Fibroblast of villous mesenchyme (primary cell): ENCODE data around the gene SIGLEC6. TPM values are rescaled to one million over a fixed set of nuclear protein-coding genes. Genes with fewer than 3 reads are reported as not detected.

ENCODE experiments used
- DNase-seq: peaks from one replicate; pipeline ENCODE4 v3.0.0-alpha.2; 2010; ENCODE audit warnings: low read depth
- H3K4me3 ChIP-seq: 2 replicates; pipeline ENCODE4 v1.5.1; 2011; ENCODE audit warnings: low read depth, mild to moderate bottlenecking, low read length
- CTCF ChIP-seq: IDR thresholded peaks from 2 replicates; pipeline ENCODE4 v1.5.1; 2012; ENCODE audit warnings: low read depth, mild to moderate bottlenecking, low read length; ENCODE audit not compliant: insufficient read depth
- total RNA-seq: library from RNA; depleted of rRNA; stranded (reverse); fragments of >200 nt; gene quantifications from 2 replicates; pipeline ENCODE4 v1.2.3, GENCODE V29; 2012

SIGLEC6 gene
- total RNA-seq, 1 donor = not detected

- H3K4me3 ChIP-seq = no peak within 1 kb of the TSS
- DNase-seq = no peak
- TF ChIP-seq CTCF = no peak
Observed at GRCh38 chr19:51478381-51479234, 52.9 kb downstream of the SIGLEC6 start, which contains the start of gene CEACAM18. CEACAM18 (plus strand) TSS chr19:51478539.

- no peak overlapping the region for H3K4me3 ChIP-seq
- TF ChIP-seq CTCF = no peak
- DNase-seq = no peak
Observed at GRCh38 chr19:51477344-51477743, 54.1 kb downstream of the SIGLEC6 start.

GRCh38 chr19:51476164-51476563 is 55.3 kb downstream of the SIGLEC6 start:
- H3K4me3 ChIP-seq = no peak overlapping the region
- no peak for TF ChIP-seq CTCF
- DNase-seq = no peak

GRCh38 chr19:51473009-51473707 is 58.3 kb downstream of the SIGLEC6 start:
- peak; percentile 61 for DNase-seq
- TF ChIP-seq CTCF = peak; percentile 76
- H3K4me3 ChIP-seq = no peak overlapping the region

- TF ChIP-seq CTCF = no peak
Observed at GRCh38 chr19:51472607-51473006, 58.9 kb downstream of the SIGLEC6 start.

GRCh38 chr19:51471527-51471926 is 59.9 kb downstream of the SIGLEC6 start:
- H3K4me3 ChIP-seq = no peak overlapping the region
- no peak for DNase-seq

More at GRCh38 chr19:51472607-51473006, 58.9 kb downstream of the SIGLEC6 start:
- no peak overlapping the region for H3K4me3 ChIP-seq
- no peak for DNase-seq

More at GRCh38 chr19:51471527-51471926, 59.9 kb downstream of the SIGLEC6 start:
- TF ChIP-seq CTCF = no peak
